CD8-positive, alpha-beta memory T cell (primary cell): Measurements from ENCODE around the gene ZNF710. TPM values are rescaled to one million over a fixed set of nuclear protein-coding genes. Genes with fewer than 3 reads are reported as not detected.

Experiments used
- CTCF ChIA-PET: fragments of 350-600 bp; sonication (Branson Sonifier 250); formaldehyde crosslinking; loops from one replicate; lab custom pipeline; 2021; ENCODE audit warnings: antibody characterized with exemption; lab: Charles Lee
- POLR2A ChIA-PET: fragments of 350-600 bp; sonication (Branson Sonifier 250); formaldehyde crosslinking; loops from one replicate; lab custom pipeline; 2021; ENCODE audit warnings: antibody characterized with exemption; lab: Charles Lee
- DNase-seq, 5 donors: peaks; one replicate each; pipeline versions ENCODE4 v3.0.0 to v3.0.0-alpha.2; 2020 to 2022; ENCODE audit warnings: mixed read lengths in 1 of 5
- H3K27ac ChIP-seq: one replicate; pipeline ENCODE4 v1.7.0; 2013; ENCODE audit warnings: low read depth, mild to moderate bottlenecking, low read length, moderate library complexity
- H3K27me3 ChIP-seq: 2 replicates; pipeline ENCODE4 v1.7.0; 2013; ENCODE audit warnings: low read length, mild to moderate bottlenecking; ENCODE audit not compliant: insufficient read depth, poor library complexity, severe bottlenecking
- H3K36me3 ChIP-seq: 2 replicates; pipeline ENCODE4 v1.7.0; 2013; ENCODE audit warnings: mild to moderate bottlenecking, low read length, moderate library complexity; ENCODE audit not compliant: insufficient read depth
- H3K4me1 ChIP-seq: 2 replicates; pipeline ENCODE4 v1.7.0; 2013; ENCODE audit warnings: mild to moderate bottlenecking, low read length, moderate library complexity; ENCODE audit not compliant: insufficient read depth
- H3K4me3 ChIP-seq: 2 replicates; pipeline ENCODE4 v1.7.0; 2013; ENCODE audit warnings: mild to moderate bottlenecking, low read length
- H3K9me3 ChIP-seq: 2 replicates; pipeline ENCODE4 v1.7.0; 2013; ENCODE audit warnings: mild to moderate bottlenecking, low read length
- H3K27ac Mint-ChIP-seq, 8 donors: one replicate each; pipeline ENCODE4 v1.8.0; 2020 to 2021; ENCODE audit warnings: mixed read lengths in 8 of 8, mild to moderate bottlenecking in 6 of 8, inconsistent platforms in 3 of 8, moderate library complexity in 3 of 8
- H3K27me3 Mint-ChIP-seq, 2 donors: one replicate each; pipeline ENCODE4 v1.8.0; 2020 to 2021; ENCODE audit warnings: mixed read lengths in 2 of 2, mild to moderate bottlenecking in 1 of 2, moderate library complexity in 1 of 2
- H3K36me3 Mint-ChIP-seq, 3 donors: one replicate each; pipeline ENCODE4 v1.8.0; 2020 to 2021; ENCODE audit warnings: mixed read lengths in 3 of 3, inconsistent platforms in 1 of 3, mild to moderate bottlenecking in 1 of 3
- H3K4me1 Mint-ChIP-seq, 3 donors: one replicate each; pipeline ENCODE4 v1.8.0; 2020 to 2021; ENCODE audit warnings: mixed read lengths in 3 of 3, inconsistent platforms in 1 of 3, mild to moderate bottlenecking in 1 of 3
- H3K4me3 Mint-ChIP-seq, 7 donors: one replicate each; pipeline ENCODE4 v1.8.0; 2020 to 2021; ENCODE audit warnings: mixed read lengths in 7 of 7, mild to moderate bottlenecking in 6 of 7, moderate library complexity in 4 of 7, inconsistent platforms in 2 of 7
- H3K9me3 Mint-ChIP-seq, 5 donors: one replicate each; pipeline ENCODE4 v1.8.0; 2020 to 2022; ENCODE audit warnings: mixed read lengths in 5 of 5, mild to moderate bottlenecking in 3 of 5, moderate library complexity in 2 of 5, inconsistent platforms in 1 of 5
- polyA plus RNA-seq: library from polyadenylated mRNA; unstranded; fragments of 300-500 nt; fragmentation: Illumina TruSeq; gene quantifications from one replicate; pipeline ENCODE4 v1.2.3, GENCODE V29; 2021
- total RNA-seq, 2 experiments: library from RNA; stranded (reverse); gene quantifications; one replicate each; pipeline ENCODE4 v1.2.3, GENCODE V29; 2021

The ZNF710 gene
- total and polyA plus RNA-seq, 3 experiments from 2014 or later, result 2.6 to 13.2 (median 13.2) TPM

DNA sequence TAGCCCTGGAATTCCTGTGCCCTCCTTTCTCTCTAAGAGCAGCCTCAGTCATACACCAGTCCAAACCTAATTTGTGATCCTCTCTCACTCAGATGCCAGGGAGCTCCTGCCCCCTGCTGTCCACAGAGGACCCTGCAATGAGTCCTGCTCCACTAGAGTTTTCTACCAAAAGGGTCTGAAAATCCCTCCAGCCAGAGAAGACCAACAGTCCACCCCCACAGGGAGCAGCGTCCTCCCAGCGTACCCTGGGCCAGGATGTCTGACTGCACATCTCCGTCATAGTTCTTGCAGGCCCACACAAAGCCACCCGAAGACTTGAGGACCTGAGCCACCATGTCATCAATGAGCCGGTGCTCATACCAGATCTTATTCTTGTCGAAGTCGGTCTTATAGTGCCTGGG lies 85.7 kb downstream of the ZNF710 start:
- Mint-ChIP-seq H3K27ac (peak overlapping the region; percentile 15 to 86 (median 74)), H3K4me3 (peak overlapping the region in 1 of 7 donors; percentile 45), H3K36me3 (peaks cover 7 to 83% (median 8%) of the 10 kb centered on the region in 3 donors), H3K27me3 (no peaks in the 10 kb centered on the region), H3K9me3 (no peaks in the 10 kb centered on the region), H3K4me1 (peaks cover 8 to 26% (median 11%) of the 10 kb centered on the region in 3 donors)
- no peaks in the 10 kb centered on the region for H3K4me1 ChIP-seq
- H3K27me3 ChIP-seq, result no peaks in the 10 kb centered on the region
- peak in 2 of 5 donors; percentile 18 to 62 for DNase-seq
- H3K27ac ChIP-seq, result no peak overlapping the region
- ChIA-PET POLR2A (no interaction called here), CTCF (interaction anchor here (0.8 to 2.9 kb wide), 3 partner anchors 12 to 166 kb away, joined by 5 to 11 read pairs (median 8); partner anchors contain the start of gene IDH2)
- peaks cover 48% of the 10 kb centered on the region for H3K36me3 ChIP-seq
- no peaks in the 10 kb centered on the region for H3K9me3 ChIP-seq
- no peak overlapping the region for H3K4me3 ChIP-seq

DNA sequence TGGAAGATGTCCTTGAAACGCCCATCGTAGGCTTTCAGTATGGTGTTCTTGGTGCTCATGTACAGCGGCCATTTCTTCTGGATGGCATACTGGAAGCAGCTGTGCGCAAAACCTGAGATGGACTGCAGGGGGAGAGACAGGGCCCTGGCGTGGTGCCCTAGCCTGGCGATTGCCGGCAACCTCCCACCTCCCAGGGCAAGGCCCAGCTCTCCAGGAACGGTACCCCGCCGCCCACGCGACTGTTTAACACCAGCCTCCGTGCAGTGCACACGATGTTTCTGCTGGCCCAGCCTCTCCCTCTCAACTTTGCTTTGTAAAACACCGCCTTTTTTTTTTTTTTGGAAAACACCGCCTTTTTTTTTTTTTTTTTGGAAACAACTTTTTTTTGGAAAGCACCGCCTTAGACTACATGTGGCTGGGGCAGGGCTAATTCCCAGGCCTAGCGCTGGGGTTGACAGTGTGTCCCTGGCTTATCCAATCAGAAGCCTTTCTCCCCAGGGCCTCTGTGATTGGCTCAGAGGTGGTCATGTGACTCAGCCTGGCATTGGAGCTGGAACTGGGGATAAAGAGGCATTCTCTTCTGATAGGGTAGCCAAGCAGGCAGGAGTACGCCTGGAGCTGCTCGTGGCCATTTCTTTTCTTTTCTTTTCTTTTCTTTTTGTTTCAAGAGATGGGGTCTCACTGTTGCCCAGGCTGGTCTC lies 86.5 kb downstream of the ZNF710 start:
- Mint-ChIP-seq H3K36me3 (peaks cover 7 to 81% (median 10%) of the 10 kb centered on the region in 3 donors), H3K4me3 (no peak overlapping the region), H3K27me3 (no peaks in the 10 kb centered on the region), H3K9me3 (no peaks in the 10 kb centered on the region), H3K4me1 (peaks cover 10 to 30% (median 15%) of the 10 kb centered on the region in 3 donors), H3K27ac (peak overlapping the region in 6 of 8 donors; percentile 9 to 86 (median 62))
- Histone ChIP-seq H3K27ac (no peak overlapping the region), H3K27me3 (no peaks in the 10 kb centered on the region), H3K4me1 (no peaks in the 10 kb centered on the region), H3K4me3 (no peak overlapping the region), H3K9me3 (no peaks in the 10 kb centered on the region), H3K36me3 (peaks cover 48% of the 10 kb centered on the region)
- CTCF ChIA-PET, result interaction anchor here (0.8 to 2.9 kb wide), 4 partner anchors 12 to 167 kb away, joined by 3 to 11 read pairs (median 6); partner anchors contain the start of gene IDH2
- DNase-seq, result no peak
- POLR2A ChIA-PET, result interaction anchor here (0.5 to 0.6 kb wide), 2 partner anchors 167 to 751 kb away, joined by 3 to 7 read pairs; no protein-coding TSS in a partner anchor

DNA sequence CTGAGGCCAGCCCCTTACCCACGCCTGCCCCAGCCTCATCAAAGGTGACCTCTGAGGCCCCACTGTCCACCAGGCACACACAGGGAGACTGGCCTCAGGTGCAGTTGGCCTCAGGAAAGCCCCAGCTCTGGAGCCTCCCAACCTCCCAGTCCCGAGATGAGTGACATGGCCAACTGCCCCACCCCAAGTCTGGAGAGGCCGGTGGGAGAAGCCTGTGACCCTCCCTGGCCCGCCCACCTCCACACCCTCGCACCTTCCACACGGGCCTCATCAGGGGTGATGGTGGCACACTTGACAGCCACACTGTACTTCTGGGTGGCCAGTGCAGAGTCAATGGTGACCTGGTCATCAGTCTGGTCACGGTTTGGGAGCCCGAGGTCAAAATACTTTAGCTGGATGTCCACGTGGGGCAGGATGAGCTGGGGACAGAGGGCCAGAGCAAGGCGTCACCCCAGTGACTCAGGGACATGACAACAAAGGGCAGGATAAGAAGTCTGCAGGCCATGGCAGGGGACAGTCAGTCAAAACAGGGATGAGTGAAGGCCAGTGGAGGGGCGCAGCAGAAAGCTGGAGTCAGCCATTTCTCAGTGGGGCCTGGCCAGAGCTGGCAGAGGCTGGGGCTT lies 89.2 kb downstream of the ZNF710 start:
- Mint-ChIP-seq H3K4me3 (peak overlapping the region in 1 of 7 donors; percentile 9), H3K27ac (peak overlapping the region in 2 of 8 donors; percentile 38 to 86), H3K9me3 (no peaks in the 10 kb centered on the region), H3K4me1 (peaks cover 27 to 53% (median 35%) of the 10 kb centered on the region in 3 donors), H3K36me3 (peaks cover 7 to 58% (median 8%) of the 10 kb centered on the region in 3 donors), H3K27me3 (no peaks in the 10 kb centered on the region)
- no peak for DNase-seq
- peaks cover 15% of the 10 kb centered on the region for H3K4me1 ChIP-seq
- no peaks in the 10 kb centered on the region for H3K9me3 ChIP-seq
- peaks cover 32% of the 10 kb centered on the region for H3K36me3 ChIP-seq
- POLR2A ChIA-PET, result no interaction called here
- no peak overlapping the region for H3K4me3 ChIP-seq
- CTCF ChIA-PET, result interaction anchor here (1.1 kb wide), 1 partner anchor 9 kb away, joined by 4 read pairs; no protein-coding TSS in a partner anchor
- H3K27ac ChIP-seq, result no peak overlapping the region
- no peaks in the 10 kb centered on the region for H3K27me3 ChIP-seq

DNA sequence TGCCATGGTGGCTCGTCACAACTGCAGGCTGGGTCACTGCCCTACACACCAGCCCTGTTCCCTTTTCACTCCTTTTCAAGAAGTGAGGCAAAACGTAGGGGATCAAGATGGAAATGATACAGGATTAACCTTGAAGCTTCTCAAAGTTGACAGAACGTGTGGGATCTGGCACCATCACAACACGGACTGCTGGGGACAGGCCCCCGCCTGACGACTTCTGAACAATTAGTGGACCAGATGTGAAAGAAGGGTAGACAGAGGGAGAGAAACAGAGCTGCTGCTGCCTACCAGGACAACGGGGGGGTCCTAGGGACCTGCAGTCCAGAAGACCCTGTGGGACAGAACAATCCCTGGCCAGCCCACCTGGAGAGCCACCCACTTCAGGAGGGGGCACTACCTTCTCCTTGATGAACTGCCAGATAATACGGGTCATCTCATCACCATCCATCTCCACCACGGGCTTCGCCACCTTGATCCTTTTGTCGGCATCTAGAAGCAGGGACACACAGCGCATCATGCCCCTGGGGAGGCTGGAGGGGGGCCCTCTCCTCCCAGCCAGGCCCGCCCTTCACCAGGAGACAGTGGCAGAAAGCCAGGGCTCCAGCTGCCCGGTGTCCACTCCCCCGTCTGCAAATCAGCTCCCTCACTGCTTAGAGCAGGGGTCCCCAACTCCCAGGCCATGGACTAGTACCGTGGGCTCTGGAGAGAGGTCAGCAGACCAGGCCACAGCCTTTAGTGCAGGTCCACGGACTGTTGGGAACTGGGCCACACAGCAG lies 90.2 kb downstream of the ZNF710 start:
- H3K27me3 ChIP-seq, result no peaks in the 10 kb centered on the region
- peaks cover 7 to 50% (median 8%) of the 10 kb centered on the region in 3 donors for H3K36me3 Mint-ChIP-seq
- no peak for DNase-seq
- ChIA-PET POLR2A (no interaction called here), CTCF (interaction anchor here (1.1 kb wide), 1 partner anchor 8 kb away, joined by 4 read pairs; no protein-coding TSS in a partner anchor)
- H3K27ac Mint-ChIP-seq, result peak overlapping the region in 4 of 8 donors; percentile 24 to 58 (median 47)
- no peak overlapping the region for H3K27ac ChIP-seq
- no peak overlapping the region for H3K4me3 ChIP-seq
- peaks cover 25% of the 10 kb centered on the region for H3K4me1 ChIP-seq
- peak overlapping the region in 1 of 7 donors; percentile 82 for H3K4me3 Mint-ChIP-seq
- H3K9me3 ChIP-seq, result no peaks in the 10 kb centered on the region
- H3K4me1 Mint-ChIP-seq, result peaks cover 35 to 64% (median 45%) of the 10 kb centered on the region in 3 donors
- no peaks in the 10 kb centered on the region for H3K27me3 Mint-ChIP-seq
- no peaks in the 10 kb centered on the region for H3K9me3 Mint-ChIP-seq
- peaks cover 25% of the 10 kb centered on the region for H3K36me3 ChIP-seq

DNA sequence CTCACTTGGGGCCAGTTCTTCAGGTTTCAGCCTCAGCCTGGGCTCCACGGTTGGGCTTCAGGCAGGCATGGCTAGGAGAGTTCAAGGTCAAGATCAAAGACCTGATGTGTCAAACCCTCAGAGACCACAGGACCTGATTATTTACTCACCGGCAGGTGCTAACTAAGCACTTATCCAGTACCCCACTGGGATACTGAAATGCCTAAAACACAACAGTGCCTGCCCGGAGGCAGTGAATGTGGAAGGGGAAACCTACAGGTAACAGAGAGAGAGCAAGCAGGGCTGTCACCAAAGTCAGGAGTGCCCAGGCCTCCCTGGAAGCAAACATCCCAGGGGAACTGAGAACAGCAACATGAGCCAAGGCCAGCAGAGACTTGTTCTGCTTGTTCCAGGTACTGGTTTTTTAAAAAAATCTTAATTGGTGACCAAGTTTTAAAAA lies 94.4 kb downstream of the ZNF710 start:
- H3K27me3 ChIP-seq, result no peaks in the 10 kb centered on the region
- Mint-ChIP-seq H3K4me3 (peak overlapping the region; percentile 66 to 93 (median 76)), H3K27ac (peak overlapping the region; percentile 87 to 100 (median 98)), H3K27me3 (no peaks in the 10 kb centered on the region), H3K9me3 (no peaks in the 10 kb centered on the region), H3K4me1 (peaks cover 68 to 87% (median 82%) of the 10 kb centered on the region in 3 donors), H3K36me3 (peaks cover 0 to 15% (median 2%) of the 10 kb centered on the region in 3 donors)
- POLR2A ChIA-PET, result no interaction called here
- H3K9me3 ChIP-seq, result no peaks in the 10 kb centered on the region
- H3K27ac ChIP-seq, result no peak overlapping the region
- H3K4me3 ChIP-seq, result no peak overlapping the region
- DNase-seq, result peak in 3 of 5 donors; percentile 29 to 59 (median 44)
- no peaks in the 10 kb centered on the region for H3K36me3 ChIP-seq
- CTCF ChIA-PET, result interaction anchor here (1.3 kb wide), 1 partner anchor 21 kb away, joined by 3 read pairs; no protein-coding TSS in a partner anchor
- peaks cover 60% of the 10 kb centered on the region for H3K4me1 ChIP-seq

DNA sequence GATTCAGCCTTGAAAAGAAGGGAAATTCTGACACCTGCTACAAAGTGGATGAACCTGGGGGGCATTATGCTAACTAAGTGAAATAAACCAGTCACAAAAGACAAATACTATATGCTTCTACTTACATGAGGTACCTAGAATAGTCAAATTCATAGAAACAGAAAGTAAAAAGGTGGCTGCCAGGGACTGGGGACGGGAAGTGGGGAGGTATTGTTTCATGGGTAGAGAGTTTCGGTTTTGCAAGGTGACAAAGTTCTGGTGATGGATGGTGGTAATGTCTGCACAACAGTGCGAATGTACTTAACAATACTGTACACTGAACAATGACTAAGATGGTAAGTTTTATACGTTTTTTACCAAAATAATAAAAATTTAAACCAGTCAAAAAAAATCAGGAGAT lies 96.4 kb downstream of the ZNF710 start:
- Mint-ChIP-seq H3K4me3 (peak overlapping the region; percentile 80 to 98 (median 88)), H3K4me1 (peaks cover 76 to 86% (median 85%) of the 10 kb centered on the region in 3 donors), H3K36me3 (peaks cover 0 to 7% (median 0%) of the 10 kb centered on the region in 3 donors), H3K27ac (peak overlapping the region; percentile 96 to 100 (median 99)), H3K27me3 (no peaks in the 10 kb centered on the region), H3K9me3 (no peaks in the 10 kb centered on the region)
- peak; percentile 41 to 81 (median 79) for DNase-seq
- H3K4me3 ChIP-seq, result peak overlapping the region; percentile 39
- no peaks in the 10 kb centered on the region for H3K27me3 ChIP-seq
- H3K27ac ChIP-seq, result peak overlapping the region; percentile 55
- POLR2A ChIA-PET, result no interaction called here
- CTCF ChIA-PET, result no interaction called here
- peaks cover 69% of the 10 kb centered on the region for H3K4me1 ChIP-seq
- H3K36me3 ChIP-seq, result no peaks in the 10 kb centered on the region
- no peaks in the 10 kb centered on the region for H3K9me3 ChIP-seq
